Skeletal muscle tissue (tissue), 4 donors: ENCODE results near the gene FAM135A. TPM values are rescaled to one million over a fixed set of nuclear protein-coding genes. Genes with fewer than 3 reads are reported as not detected.

Source experiments
- H3K27ac ChIP-seq: one replicate; pipeline ENCODE4 v1.7.0; 2013; ENCODE audit warnings: mild to moderate bottlenecking, low read depth, low read length, inconsistent platforms
- H3K27me3 ChIP-seq, 3 donors: one replicate each; pipeline ENCODE4 v1.7.0; 2013; ENCODE audit warnings: low read length in 3 of 3; ENCODE audit not compliant: control insufficient read depth in 3 of 3, insufficient read depth in 3 of 3
- H3K36me3 ChIP-seq, 3 donors: one replicate each; pipeline ENCODE4 v1.7.0; 2013; ENCODE audit warnings: low read length in 3 of 3; ENCODE audit not compliant: control insufficient read depth in 3 of 3, insufficient read depth in 3 of 3
- H3K4me1 ChIP-seq, 3 donors: one replicate each; pipeline ENCODE4 v1.7.0; 2013; ENCODE audit warnings: low read length in 3 of 3, mild to moderate bottlenecking in 3 of 3; ENCODE audit not compliant: control insufficient read depth in 3 of 3, insufficient read depth in 3 of 3
- H3K4me3 ChIP-seq, 3 donors: one replicate each; pipeline ENCODE4 v1.7.0; 2013; ENCODE audit warnings: low read length in 3 of 3
- H3K9ac ChIP-seq, 3 donors: one replicate each; pipeline ENCODE4 v1.7.0; 2013; ENCODE audit warnings: low read length in 3 of 3, mild to moderate bottlenecking in 3 of 3, moderate library complexity in 2 of 3, low read depth in 1 of 3
- H3K9me3 ChIP-seq, 3 donors: one replicate each; pipeline ENCODE4 v1.7.0; 2013; ENCODE audit warnings: low read length in 3 of 3; ENCODE audit not compliant: control insufficient read depth in 3 of 3
- total RNA-seq: library from RNA; depleted of rRNA; stranded (reverse); fragments of >200 nt; gene quantifications from one replicate; pipeline ENCODE4 v1.2.3, GENCODE V29; 2014
- donor health status: Osteomylitis.

The FAM135A gene
- total RNA-seq, 1 donor from 2014 or later = 41.8 TPM

DNA sequence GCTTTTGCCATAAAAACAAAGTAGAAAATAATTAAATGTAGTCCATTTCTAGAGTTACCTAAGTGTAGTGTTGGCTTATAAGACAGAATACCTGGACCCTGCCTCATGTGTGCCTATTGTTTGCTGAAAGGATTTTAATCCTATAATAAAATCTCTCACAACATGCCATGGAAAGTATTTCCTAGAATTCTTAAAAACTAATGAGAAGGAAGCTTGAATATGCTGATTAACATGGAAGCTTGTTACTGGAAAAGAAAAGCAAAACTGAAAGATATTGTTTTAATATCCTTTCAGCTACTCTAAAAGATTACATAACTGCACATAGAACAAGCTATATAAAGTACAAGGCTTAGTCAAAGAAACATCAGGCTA lies 18.0 kb upstream of the FAM135A start:
- H3K27ac ChIP-seq = no peak overlapping the region
- H3K27me3 ChIP-seq = no peaks in the 10 kb centered on the region
- no peaks in the 10 kb centered on the region for H3K9me3 ChIP-seq
- no peaks in the 10 kb centered on the region for H3K4me1 ChIP-seq
- H3K4me3 ChIP-seq = no peak overlapping the region
- H3K9ac ChIP-seq = no peak overlapping the region
- no peaks in the 10 kb centered on the region for H3K36me3 ChIP-seq

DNA sequence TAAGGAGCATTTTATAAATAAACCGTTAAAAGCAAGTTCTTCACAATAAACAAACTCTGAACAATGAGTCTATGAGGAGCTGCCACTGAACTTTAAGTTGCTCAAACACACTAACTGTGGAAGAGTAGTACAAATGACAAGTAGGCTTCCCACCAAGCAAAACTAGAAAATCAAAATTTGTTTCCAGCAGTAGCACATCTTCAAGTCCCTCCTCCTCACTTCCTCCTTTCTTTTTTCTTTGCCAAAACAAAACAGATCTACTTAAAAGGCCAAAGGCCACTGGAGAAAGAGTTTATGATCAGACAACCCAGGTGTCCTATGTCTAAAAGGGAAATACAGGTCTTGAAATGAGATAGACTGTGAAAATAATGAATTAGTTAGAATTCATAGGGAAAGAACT lies 17.1 kb upstream of the FAM135A start:
- Histone ChIP-seq H3K9ac (no peak overlapping the region), H3K27ac (no peak overlapping the region), H3K27me3 (no peaks in the 10 kb centered on the region), H3K9me3 (no peaks in the 10 kb centered on the region), H3K4me3 (no peak overlapping the region), H3K36me3 (no peaks in the 10 kb centered on the region), H3K4me1 (no peaks in the 10 kb centered on the region)

DNA sequence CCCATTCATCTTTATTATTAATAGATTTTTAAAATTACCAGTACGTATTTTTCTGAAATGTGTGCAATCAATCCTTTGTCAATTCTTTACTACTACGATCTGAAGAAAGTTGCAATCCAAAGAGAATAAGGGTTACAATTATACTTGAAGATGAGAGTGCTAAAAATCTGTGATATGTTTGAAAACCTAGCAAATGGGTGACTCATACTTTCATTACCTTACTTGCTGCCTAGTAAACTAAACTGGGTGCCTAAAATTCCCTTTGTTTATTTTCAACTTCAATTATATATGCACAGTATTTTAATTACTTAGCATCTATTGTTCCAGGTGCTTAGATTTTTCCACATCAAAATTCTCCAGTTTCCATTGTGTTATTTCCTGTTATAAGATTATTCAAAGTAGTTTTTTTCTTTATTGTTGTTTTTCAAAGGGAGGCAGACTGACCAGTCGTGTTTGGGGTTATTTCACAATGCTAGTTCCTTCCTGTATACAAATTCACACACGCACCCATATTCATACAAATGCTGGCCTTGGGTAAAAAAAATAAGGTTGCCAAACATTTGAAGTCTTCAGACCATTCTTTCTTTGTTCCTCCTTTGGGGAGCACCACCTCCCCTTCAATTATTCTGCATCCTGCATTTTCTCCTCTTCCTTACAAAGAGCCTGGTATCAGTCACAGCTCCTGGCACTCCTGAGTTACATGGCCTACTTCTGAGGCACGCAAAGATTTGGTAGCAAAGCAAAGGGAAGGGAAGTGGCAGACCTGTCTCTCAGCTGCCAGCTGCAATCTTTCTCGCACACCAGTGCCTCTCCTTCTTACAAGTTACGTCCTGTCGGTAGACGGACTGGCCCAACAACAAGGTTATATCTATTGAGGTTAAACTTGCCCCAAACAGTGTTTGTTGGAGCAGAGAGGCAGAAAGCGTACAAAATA lies 16.2 kb upstream of the FAM135A start:
- no peaks in the 10 kb centered on the region for H3K4me1 ChIP-seq
- H3K4me3 ChIP-seq = no peak overlapping the region
- H3K9ac ChIP-seq = no peak overlapping the region
- H3K27ac ChIP-seq = no peak overlapping the region
- H3K9me3 ChIP-seq = no peaks in the 10 kb centered on the region
- no peaks in the 10 kb centered on the region for H3K27me3 ChIP-seq
- H3K36me3 ChIP-seq = no peaks in the 10 kb centered on the region

DNA sequence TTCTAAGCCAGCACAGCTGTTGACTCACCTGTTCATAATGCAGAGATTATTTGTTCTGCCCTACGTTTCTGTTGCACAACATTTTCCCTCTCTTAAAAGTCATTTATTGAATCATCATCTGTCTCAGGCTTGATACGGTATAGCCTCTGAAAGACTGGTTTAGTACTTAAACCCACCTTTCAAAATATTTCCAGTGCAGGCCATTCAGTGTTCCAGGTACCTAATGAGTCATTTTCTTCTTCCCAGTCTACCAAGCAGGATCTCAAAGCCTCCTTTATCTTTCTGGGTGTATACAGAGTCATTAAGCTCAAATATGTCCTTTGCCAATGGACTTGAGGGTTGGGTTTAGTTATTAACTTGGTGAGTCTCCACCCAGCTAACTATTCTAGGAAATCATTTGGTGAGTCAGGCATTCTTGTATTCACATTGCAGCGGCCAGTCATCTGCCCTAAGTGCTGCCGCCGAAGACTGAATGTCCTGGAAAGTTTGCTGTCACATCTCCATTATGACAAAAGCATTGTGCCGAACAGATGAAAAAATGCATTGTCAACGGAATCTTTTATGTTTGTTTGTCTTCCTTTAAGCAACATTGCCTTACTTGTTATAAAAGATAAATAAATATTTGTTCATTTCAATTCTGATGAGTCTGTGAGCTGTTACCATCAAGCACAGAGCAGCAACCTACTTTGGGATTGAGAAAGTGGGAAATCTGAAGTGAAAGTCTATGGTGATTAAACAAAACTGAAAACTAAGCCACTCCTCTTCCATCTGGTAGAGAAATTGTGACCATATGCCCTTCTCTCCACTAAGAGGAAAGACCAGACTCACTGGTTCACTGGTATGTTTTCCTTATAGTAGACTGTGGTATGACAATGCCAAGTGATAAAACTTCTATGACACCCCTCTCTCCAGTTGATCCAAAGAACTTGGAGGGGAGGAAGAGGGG lies 14.3 kb upstream of the FAM135A start:
- no peaks in the 10 kb centered on the region for H3K36me3 ChIP-seq
- no peak overlapping the region for H3K4me3 ChIP-seq
- no peaks in the 10 kb centered on the region for H3K9me3 ChIP-seq
- H3K9ac ChIP-seq = no peak overlapping the region
- no peaks in the 10 kb centered on the region for H3K27me3 ChIP-seq
- no peaks in the 10 kb centered on the region for H3K4me1 ChIP-seq
- H3K27ac ChIP-seq = peak overlapping the region; percentile 6

DNA sequence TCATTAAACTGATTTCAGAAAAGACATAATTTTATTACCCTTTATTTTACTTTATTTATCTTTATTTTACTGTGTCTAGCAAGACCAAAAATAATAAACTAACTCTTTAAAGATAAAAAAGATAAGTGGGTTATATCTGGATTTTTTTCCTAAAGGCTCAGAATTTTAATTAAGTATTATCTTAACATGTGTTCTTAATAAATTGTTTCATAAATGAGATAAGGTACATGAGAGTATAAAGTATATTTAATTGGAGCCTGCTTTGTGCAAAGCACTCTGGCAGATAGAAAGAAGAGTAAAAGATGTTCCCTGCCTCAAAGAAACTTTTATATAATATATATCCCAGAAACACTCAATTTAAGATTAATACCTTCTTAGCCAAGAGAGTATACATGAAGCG lies 8.7 kb upstream of the FAM135A start:
- H3K9me3 ChIP-seq = no peaks in the 10 kb centered on the region
- H3K4me3 ChIP-seq = no peak overlapping the region
- H3K27ac ChIP-seq = no peak overlapping the region
- H3K9ac ChIP-seq = no peak overlapping the region
- no peaks in the 10 kb centered on the region for H3K36me3 ChIP-seq
- H3K27me3 ChIP-seq = no peaks in the 10 kb centered on the region
- no peaks in the 10 kb centered on the region for H3K4me1 ChIP-seq

DNA sequence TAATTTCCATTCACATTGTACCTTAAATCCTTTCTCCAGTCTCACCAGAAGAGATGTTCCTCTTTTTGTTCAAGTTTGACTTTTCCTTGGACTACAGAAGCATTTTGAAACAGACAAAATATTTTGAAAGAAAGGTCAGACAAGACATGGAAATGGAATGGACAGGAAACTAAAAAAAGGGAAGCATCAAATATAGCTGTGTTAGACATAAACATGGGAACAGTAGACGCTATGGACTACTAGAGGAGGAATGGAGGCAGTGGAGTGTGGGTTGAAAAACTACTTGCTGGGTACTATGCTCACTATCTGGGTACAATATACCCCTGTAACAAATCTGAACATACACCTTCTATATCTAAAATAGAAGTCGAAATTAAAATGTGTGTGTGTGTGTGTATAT lies 4.1 kb upstream of the FAM135A start:
- Histone ChIP-seq H3K4me3 (no peak overlapping the region), H3K27ac (no peak overlapping the region), H3K27me3 (no peaks in the 10 kb centered on the region), H3K4me1 (peaks cover 3 to 7% (median 5%) of the 10 kb centered on the region in 3 donors), H3K9me3 (no peaks in the 10 kb centered on the region), H3K36me3 (no peaks in the 10 kb centered on the region), H3K9ac (no peak overlapping the region)

DNA sequence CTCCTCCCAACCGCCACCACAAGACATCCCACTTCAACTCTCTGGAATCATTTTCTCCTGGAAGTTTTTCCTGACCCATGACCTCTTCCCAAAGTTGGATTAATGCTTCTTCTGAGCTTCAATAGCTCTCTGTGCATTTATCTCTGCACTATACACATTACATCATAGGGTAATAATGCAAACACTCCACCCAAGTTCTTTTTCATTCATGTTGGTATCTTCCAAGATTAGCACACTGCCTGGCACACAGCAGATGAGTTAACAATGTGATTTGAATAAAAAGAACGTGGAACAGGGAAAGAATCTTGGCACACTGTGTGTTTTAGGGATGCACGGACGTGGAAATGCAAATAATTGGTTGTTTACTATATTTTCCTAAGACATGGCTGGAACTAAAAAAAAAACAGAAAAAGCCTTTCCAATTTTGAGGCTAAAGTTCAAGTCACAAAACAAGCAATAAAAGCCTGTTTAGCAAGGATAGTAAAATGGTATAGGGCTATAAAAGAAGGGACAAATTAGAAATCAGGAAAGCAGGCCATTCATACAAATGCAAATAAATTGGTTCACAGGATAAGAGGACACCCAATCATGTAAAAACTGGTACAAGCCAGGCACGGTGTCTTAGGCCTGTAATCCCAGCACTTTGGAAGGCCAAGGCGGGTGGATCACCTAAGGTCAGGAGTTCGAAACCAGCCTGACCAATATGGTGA lies 1.6 kb upstream of the FAM135A start:
- no peak overlapping the region for H3K9ac ChIP-seq
- H3K36me3 ChIP-seq = no peaks in the 10 kb centered on the region
- H3K9me3 ChIP-seq = no peaks in the 10 kb centered on the region
- H3K4me3 ChIP-seq = no peak overlapping the region
- no peak overlapping the region for H3K27ac ChIP-seq
- H3K27me3 ChIP-seq = no peaks in the 10 kb centered on the region
- peaks cover 5 to 11% (median 5%) of the 10 kb centered on the region in 3 donors for H3K4me1 ChIP-seq

DNA sequence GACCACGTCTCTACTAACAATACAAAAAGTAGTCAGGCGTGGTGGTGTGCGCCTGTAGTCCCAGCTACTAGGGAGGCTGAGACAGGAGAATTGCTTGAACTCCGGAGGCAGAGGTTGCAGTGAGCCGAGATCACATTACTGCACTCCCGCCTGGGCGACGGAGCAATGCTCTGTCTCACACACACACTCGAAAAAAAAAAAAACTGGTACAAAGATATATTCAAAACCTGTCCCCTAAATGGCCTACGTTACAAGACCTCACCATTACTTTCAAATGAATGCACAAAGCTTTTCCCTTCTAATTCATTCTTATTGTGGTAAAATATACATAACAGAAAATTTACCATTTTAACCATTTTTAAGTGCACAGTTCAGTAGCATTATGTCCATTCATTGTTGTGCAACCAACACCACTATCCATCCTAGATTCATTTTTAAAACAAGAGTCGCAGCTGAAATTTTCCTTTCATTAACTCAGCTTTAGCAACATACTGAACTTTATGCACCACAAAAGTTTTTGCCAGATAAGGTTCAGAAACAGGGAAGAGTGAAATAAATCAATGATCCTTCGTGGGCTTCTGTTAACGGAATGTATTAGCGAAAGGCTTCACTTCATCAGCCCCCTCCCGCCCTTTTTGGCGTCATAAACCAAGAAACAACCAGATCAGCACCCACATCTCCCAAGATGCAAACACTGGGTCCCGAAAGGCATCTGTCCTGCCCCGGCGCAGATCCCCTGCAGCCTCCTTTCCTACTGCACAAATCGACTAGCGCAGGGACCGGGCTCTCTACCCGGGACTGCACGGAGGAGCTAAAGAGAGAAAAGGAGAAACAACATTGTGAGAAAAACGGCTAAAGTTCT lies 825 bp upstream of the FAM135A start:
- Histone ChIP-seq H3K9ac (peak overlapping the region; percentile 79 to 89 (median 86)), H3K27ac (peak overlapping the region; percentile 60), H3K4me3 (peak overlapping the region; percentile 87 to 98 (median 96)), H3K27me3 (no peaks in the 10 kb centered on the region), H3K9me3 (no peaks in the 10 kb centered on the region), H3K36me3 (no peaks in the 10 kb centered on the region), H3K4me1 (peaks cover 5 to 11% (median 5%) of the 10 kb centered on the region in 3 donors)

DNA sequence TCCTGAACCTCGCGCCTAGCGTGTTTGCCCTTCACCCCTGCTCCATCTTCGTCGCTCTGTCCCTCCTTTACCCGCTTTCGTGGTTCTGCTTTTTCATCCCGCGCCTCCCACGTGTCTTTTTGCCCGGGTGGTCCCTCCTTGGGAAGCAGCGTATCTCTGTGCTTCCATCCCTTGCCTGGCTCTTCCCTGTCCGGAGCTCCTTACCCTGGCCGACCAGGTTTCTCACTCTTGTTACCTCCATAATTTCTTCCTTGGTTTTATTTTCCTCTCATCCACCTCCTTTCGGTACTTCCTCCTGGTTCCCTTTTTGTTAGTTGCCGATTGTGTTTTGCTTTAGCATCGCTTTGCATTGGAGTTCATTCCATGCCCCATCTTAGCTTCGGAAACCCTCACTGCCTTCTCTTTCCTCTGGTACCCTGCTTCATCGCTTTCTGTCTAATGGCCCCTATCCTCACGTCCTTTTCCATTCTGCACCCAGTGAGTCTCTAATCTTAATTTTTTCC lies 735 bp downstream of the FAM135A start:
- H3K9me3 ChIP-seq = no peaks in the 10 kb centered on the region
- no peaks in the 10 kb centered on the region for H3K27me3 ChIP-seq
- H3K9ac ChIP-seq = peak overlapping the region; percentile 79 to 86 (median 80)
- H3K4me1 ChIP-seq = peaks cover 5 to 11% (median 5%) of the 10 kb centered on the region in 3 donors
- H3K4me3 ChIP-seq = peak overlapping the region; percentile 87 to 98 (median 96)
- H3K36me3 ChIP-seq = peaks cover 5 to 7% (median 7%) of the 10 kb centered on the region in 3 donors
- H3K27ac ChIP-seq = peak overlapping the region; percentile 60
